Activated T-cell treated with anti-CD3 and anti-CD28 coated beads, Interleukin-2, amount 50 U/mL, for 1 hour (primary cell): ENCODE results near the gene DEXI.

Source experiments
- DNase-seq: peaks from one replicate; pipeline ENCODE4 v3.0.0-alpha.2; 2020

DEXI gene

GRCh38 chr16:10885246-10885645 lies 57.0 kb downstream of the DEXI start:
- DNase-seq: no peak

- no peak for DNase-seq
These were observed 59.3 kb downstream of the DEXI start for GRCh38 chr16:10883004-10883403.

GRCh38 chr16:10881479-10882030 lies 60.7 kb downstream of the DEXI start:
- no peak for DNase-seq

- DNase-seq: no peak
These were observed 61.4 kb downstream of the DEXI start for GRCh38 chr16:10880594-10881452.

DNA sequence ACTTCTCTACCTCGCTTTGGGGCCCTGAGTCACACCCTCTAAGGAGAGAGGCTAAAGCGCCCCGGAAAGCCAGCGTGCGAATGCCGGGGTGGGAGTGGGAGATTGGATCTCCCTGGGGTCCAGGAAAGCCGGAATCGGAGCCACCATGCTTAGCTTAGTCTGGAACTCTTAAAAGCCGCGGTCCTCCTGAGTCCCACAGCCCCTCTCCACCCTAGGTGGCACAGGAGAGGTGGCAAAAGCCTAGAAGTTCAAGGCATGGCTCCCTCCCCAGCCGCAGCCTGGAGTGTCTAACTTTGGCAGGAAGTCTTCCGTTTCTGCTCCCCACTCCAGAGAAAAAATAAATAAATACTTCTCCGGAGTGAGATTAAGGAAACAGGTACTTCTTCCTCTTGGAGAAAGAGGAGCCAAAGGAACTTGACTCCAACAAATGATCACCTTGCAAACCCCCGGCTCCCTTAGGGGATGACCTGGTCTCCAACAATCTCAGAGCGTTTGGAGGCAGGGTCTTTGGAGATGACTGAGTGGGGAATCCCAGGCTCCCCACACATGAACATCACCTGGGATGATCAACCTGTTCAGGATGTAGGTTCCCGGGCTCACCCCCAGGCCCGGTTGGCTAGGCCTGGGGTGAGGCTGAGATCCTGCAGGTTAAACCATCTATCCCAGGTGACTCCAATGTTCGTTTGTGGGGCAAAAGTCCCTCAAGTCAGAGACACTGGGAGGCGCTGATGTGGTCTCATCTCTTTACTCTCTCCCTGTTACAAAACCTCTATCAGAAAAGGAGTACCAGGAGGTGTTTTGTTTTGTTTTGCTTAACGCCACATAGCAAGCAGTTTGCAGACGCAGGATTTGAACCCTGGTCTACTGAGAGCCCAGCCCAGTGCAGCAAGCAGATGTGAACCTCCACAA lies 62.3 kb downstream of the DEXI start:
- no peak for DNase-seq
